WTC11 (cell line): ENCODE data around the gene ACSS3. TPM values are rescaled to one million over a fixed set of nuclear protein-coding genes. Genes with fewer than 3 reads are reported as not detected.
"Not testable (repeated sequence)": the region's sequence is repeated elsewhere in the genome, so short reads cannot be mapped to it uniquely, and the experiment has no call there.

Experiments
- ATAC-seq: fragments of 200-7000 bp; cut with Tn5 transposase; 2 replicates; pipeline ENCODE4 v1.10.0; 2021; ENCODE audit warnings: mild to moderate bottlenecking, moderate library complexity
- CTCF ChIA-PET: fragments of 300-600 bp; sonication (Branson Sonifier 250); formaldehyde crosslinking; loops from one replicate; lab custom pipeline; 2021; ENCODE audit warnings: antibody characterized with exemption; lab: Charles Lee
- POLR2A ChIA-PET: fragments of 350-600 bp; sonication (Branson Sonifier 250); formaldehyde crosslinking; loops from one replicate; lab custom pipeline; 2021; ENCODE audit warnings: antibody characterized with exemption; lab: Charles Lee
- DNase-seq: peaks from one replicate; pipeline ENCODE4 v3.0.0; 2021; ENCODE audit warnings: low spot score
- H3K27ac Mint-ChIP-seq: 2 replicates; pipeline ENCODE4 v1.8.0; 2021; ENCODE audit warnings: mixed read lengths
- H3K27me3 Mint-ChIP-seq: 2 replicates; pipeline ENCODE4 v1.8.0; 2021; ENCODE audit warnings: low read depth, mild to moderate bottlenecking, moderate library complexity, mixed read lengths
- H3K36me3 Mint-ChIP-seq: 2 replicates; pipeline ENCODE4 v1.8.0; 2021; ENCODE audit warnings: mixed read lengths
- H3K4me1 Mint-ChIP-seq: 2 replicates; pipeline ENCODE4 v1.8.0; 2022; ENCODE audit warnings: mixed read lengths
- H3K4me3 Mint-ChIP-seq: 2 replicates; pipeline ENCODE4 v1.8.0; 2021; ENCODE audit warnings: mild to moderate bottlenecking, moderate library complexity, mixed read lengths
- H3K9me3 Mint-ChIP-seq: 2 replicates; pipeline ENCODE4 v1.8.0; 2021; ENCODE audit warnings: mixed read lengths
- AFF4 ChIP-seq: sonication (generic); formaldehyde crosslinking; IDR thresholded peaks from 2 replicates; pipeline ENCODE4 v1.8.1; 2023; ENCODE audit warnings: mild to moderate bottlenecking, missing genetic modification reagents, borderline replicate concordance
- ATF1 ChIP-seq: sonication (generic); formaldehyde crosslinking; IDR thresholded peaks from 2 replicates; pipeline ENCODE4 v1.8.1; 2023; ENCODE audit warnings: mild to moderate bottlenecking, moderate library complexity, missing genetic modification reagents
- CREB1 ChIP-seq: sonication (generic); formaldehyde crosslinking; IDR thresholded peaks from 2 replicates; pipeline ENCODE4 v1.8.0; 2023; ENCODE audit warnings: mild to moderate bottlenecking, missing genetic modification reagents
- E2F4 ChIP-seq: sonication (generic); formaldehyde crosslinking; IDR thresholded peaks from 2 replicates; pipeline ENCODE4 v1.8.1; 2022; ENCODE audit warnings: low read depth, mild to moderate bottlenecking, moderate library complexity, missing genetic modification reagents, borderline replicate concordance
- ESRRA ChIP-seq: sonication (generic); formaldehyde crosslinking; IDR thresholded peaks from 2 replicates; pipeline ENCODE4 v1.8.1; 2022; ENCODE audit warnings: mild to moderate bottlenecking, missing genetic modification reagents, borderline replicate concordance
- FOXP1 ChIP-seq: sonication (generic); formaldehyde crosslinking; IDR thresholded peaks from 2 replicates; pipeline ENCODE4 v1.8.0; 2022; ENCODE audit warnings: missing genetic modification reagents, mild to moderate bottlenecking, moderate library complexity, borderline replicate concordance
- GABPB1 ChIP-seq: sonication (generic); formaldehyde crosslinking; IDR thresholded peaks from 2 replicates; pipeline ENCODE4 v1.8.1; 2023; ENCODE audit warnings: mild to moderate bottlenecking, missing genetic modification reagents
- HMGXB4 ChIP-seq: sonication (generic); formaldehyde crosslinking; IDR thresholded peaks from 2 replicates; pipeline ENCODE4 v1.8.1; 2023; ENCODE audit warnings: mild to moderate bottlenecking, moderate library complexity, missing genetic modification reagents
- MYBL2 ChIP-seq: sonication (generic); formaldehyde crosslinking; IDR thresholded peaks from 2 replicates; pipeline ENCODE4 v1.8.1; 2023; ENCODE audit warnings: mild to moderate bottlenecking, moderate library complexity, missing genetic modification reagents
- NR3C1 ChIP-seq: sonication (generic); formaldehyde crosslinking; conservative IDR thresholded peaks from 2 replicates; pipeline ENCODE4 v1.8.1; 2023; ENCODE audit warnings: low read depth, mild to moderate bottlenecking, missing genetic modification reagents
- RORB ChIP-seq: fragments of 250-450 bp; sonication (Bioruptor Pico); IDR thresholded peaks from 2 replicates; pipeline ENCODE4 v1.9.0; 2021; ENCODE audit warnings: mild to moderate bottlenecking
- STAT6 ChIP-seq: sonication (generic); formaldehyde crosslinking; conservative IDR thresholded peaks from 2 replicates; pipeline ENCODE4 v1.8.1; 2023; ENCODE audit warnings: mild to moderate bottlenecking, low read depth, missing genetic modification reagents, moderate library complexity
- ZNF219 ChIP-seq: sonication (generic); formaldehyde crosslinking; IDR thresholded peaks from 2 replicates; pipeline ENCODE4 v1.8.0; 2023; ENCODE audit warnings: missing genetic modification reagents, mild to moderate bottlenecking, borderline replicate concordance
- ZNF396 ChIP-seq: fragments of 250-450 bp; sonication (Bioruptor Pico); IDR thresholded peaks from 2 replicates; pipeline ENCODE4 v1.8.0; 2021; ENCODE audit warnings: mild to moderate bottlenecking, moderate library complexity, borderline replicate concordance
- ZNF425 ChIP-seq: fragments of 250-450 bp; sonication (Bioruptor Pico); conservative IDR thresholded peaks from 2 replicates; pipeline ENCODE4 v1.9.0; 2021; ENCODE audit warnings: mild to moderate bottlenecking
- total RNA-seq: library from RNA; stranded (reverse); gene quantifications from 3 replicates; pipeline ENCODE4 v1.2.3, GENCODE V29; 2021
- TF ChIP-seq, protein P1 (sequence below): fragments of 200-600 bp; IDR thresholded peaks from 2 replicates; pipeline ENCODE4 v1.8.0; 2022; ENCODE audit warnings: antibody characterized with exemption

ACSS3 gene
- total RNA-seq, 1 experiment from 2014 or later: 18.6 TPM

- CTCF ChIA-PET: no interaction called here
- H3K27me3 Mint-ChIP-seq: no peaks in the 10 kb centered on the region
- no peak for ATAC-seq
- 0 out of 2 replicates have a peak, but pooled peaks cover 2% of the 10 kb centered on the region for H3K36me3 Mint-ChIP-seq
- H3K9me3 Mint-ChIP-seq: 0 out of 2 replicates have a peak, but pooled peaks cover 3% of the 10 kb centered on the region
- no peak for DNase-seq
- H3K4me3 Mint-ChIP-seq: no peak overlapping the region
- no peaks in the 10 kb centered on the region for H3K4me1 Mint-ChIP-seq
- no peak overlapping the region for H3K27ac Mint-ChIP-seq
- no peak for TF ChIP-seq ZNF425 (CRISPR knock-in tag)
- TF ChIP-seq ZNF396: no peak
- TF ChIP-seq ATF1 (CRISPR knock-in tag): no peak
- no peak for TF ChIP-seq ESRRA (CRISPR knock-in tag)
- no peak for TF ChIP-seq NR3C1
- no peak for TF ChIP-seq RORB (CRISPR knock-in tag)
- TF ChIP-seq AFF4: no peak
- TF ChIP-seq HMGXB4 (CRISPR knock-in tag): no peak
- TF ChIP-seq MYBL2 (CRISPR knock-in tag): no peak
- TF ChIP-seq ZNF219 (CRISPR knock-in tag): no peak
- TF ChIP-seq GABPB1 (CRISPR knock-in tag): no peak
- TF ChIP-seq, protein P1, sequence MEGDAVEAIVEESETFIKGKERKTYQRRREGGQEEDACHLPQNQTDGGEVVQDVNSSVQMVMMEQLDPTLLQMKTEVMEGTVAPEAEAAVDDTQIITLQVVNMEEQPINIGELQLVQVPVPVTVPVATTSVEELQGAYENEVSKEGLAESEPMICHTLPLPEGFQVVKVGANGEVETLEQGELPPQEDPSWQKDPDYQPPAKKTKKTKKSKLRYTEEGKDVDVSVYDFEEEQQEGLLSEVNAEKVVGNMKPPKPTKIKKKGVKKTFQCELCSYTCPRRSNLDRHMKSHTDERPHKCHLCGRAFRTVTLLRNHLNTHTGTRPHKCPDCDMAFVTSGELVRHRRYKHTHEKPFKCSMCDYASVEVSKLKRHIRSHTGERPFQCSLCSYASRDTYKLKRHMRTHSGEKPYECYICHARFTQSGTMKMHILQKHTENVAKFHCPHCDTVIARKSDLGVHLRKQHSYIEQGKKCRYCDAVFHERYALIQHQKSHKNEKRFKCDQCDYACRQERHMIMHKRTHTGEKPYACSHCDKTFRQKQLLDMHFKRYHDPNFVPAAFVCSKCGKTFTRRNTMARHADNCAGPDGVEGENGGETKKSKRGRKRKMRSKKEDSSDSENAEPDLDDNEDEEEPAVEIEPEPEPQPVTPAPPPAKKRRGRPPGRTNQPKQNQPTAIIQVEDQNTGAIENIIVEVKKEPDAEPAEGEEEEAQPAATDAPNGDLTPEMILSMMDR: no peak
- TF ChIP-seq FOXP1 (CRISPR knock-in tag): no peak
- TF ChIP-seq STAT6 (CRISPR knock-in tag): no peak
- no peak for TF ChIP-seq E2F4
- no peak for TF ChIP-seq CREB1 (CRISPR knock-in tag)
- TF ChIP-seq, all 79 proteins: peak for 0
- POLR2A ChIA-PET: no interaction called here
Measured at GRCh38 chr12:81043979-81044740, 33.7 kb upstream of the ACSS3 start.

DNA sequence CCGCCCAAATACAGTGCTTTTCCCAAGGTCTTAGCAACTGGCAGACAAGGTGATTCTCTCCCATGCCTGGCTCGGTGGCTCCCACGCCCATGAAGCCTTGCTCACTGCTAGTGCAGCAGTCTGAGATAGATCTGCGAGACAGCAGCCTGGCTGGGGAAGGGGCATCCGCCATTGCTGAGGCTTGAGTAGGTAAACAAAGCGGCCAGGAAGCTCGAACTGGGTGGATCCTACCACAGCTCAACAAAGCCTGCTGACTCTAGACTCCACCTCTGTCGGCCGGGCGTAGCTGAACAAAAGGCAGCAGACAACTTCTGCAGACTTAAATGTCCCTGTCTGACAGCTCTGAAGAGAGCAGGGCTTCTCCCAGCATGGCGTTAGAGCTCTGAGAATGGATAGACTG, 12.9 kb upstream of the ACSS3 start:
- ATAC-seq, POLR2A ChIA-PET, H3K4me3 Mint-ChIP-seq, DNase-seq, H3K27ac Mint-ChIP-seq, CTCF ChIA-PET, H3K4me1 Mint-ChIP-seq: not testable (repeated sequence)
- peaks cover 31% of the 10 kb centered on the region for H3K27me3 Mint-ChIP-seq
- H3K36me3 Mint-ChIP-seq: peaks cover 32% of the 10 kb centered on the region
- H3K9me3 Mint-ChIP-seq: peaks cover 46% of the 10 kb centered on the region
